ENCODE data around the gene AMOTL1.

DNA sequence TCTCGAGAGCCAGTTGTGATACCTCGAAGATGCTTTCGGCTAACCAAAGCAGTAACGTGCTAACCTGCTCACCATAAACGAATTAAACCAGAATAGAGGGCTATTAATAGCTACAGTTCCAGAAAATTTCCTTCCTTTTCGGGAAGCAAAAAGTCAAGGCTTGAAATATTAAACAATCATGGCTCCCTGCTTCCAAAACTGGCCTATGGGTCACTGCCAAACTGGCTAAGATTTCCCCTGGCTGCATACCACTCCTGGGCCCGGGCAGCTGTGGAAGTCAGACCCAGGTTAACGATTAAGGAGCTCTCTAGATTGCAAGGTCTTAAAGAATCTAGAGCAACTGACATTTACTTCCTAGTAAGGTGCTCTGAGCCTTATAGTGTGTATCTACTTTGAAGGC is 1.7 kb downstream of the AMOTL1 start:
- TF ChIP-seq EP300 (IDR thresholded peaks at IDR 0.05; ENCODE audit: borderline replicate concordance in 1 of 2, low read depth in 1 of 2, low read length in 1 of 2) (no peak), USF1 (IDR thresholded peaks at IDR 0.05; ENCODE audit: borderline replicate concordance, low read depth) (no peak), EZH2phosphoT487 (IDR thresholded peaks at IDR 0.05; ENCODE audit: borderline replicate concordance, low read depth) (no peak)
- TF ChIP-seq, protein P1, sequence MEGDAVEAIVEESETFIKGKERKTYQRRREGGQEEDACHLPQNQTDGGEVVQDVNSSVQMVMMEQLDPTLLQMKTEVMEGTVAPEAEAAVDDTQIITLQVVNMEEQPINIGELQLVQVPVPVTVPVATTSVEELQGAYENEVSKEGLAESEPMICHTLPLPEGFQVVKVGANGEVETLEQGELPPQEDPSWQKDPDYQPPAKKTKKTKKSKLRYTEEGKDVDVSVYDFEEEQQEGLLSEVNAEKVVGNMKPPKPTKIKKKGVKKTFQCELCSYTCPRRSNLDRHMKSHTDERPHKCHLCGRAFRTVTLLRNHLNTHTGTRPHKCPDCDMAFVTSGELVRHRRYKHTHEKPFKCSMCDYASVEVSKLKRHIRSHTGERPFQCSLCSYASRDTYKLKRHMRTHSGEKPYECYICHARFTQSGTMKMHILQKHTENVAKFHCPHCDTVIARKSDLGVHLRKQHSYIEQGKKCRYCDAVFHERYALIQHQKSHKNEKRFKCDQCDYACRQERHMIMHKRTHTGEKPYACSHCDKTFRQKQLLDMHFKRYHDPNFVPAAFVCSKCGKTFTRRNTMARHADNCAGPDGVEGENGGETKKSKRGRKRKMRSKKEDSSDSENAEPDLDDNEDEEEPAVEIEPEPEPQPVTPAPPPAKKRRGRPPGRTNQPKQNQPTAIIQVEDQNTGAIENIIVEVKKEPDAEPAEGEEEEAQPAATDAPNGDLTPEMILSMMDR (IDR thresholded peaks at IDR 0.05): no peak
